ENCODE results near the gene GALNTL6. TPM values are rescaled to one million over a fixed set of nuclear protein-coding genes. Genes with fewer than 3 reads are reported as not detected.

Gene GALNTL6
- total RNA-seq, 1 experiment from 2014 or later, result not detected

DNA sequence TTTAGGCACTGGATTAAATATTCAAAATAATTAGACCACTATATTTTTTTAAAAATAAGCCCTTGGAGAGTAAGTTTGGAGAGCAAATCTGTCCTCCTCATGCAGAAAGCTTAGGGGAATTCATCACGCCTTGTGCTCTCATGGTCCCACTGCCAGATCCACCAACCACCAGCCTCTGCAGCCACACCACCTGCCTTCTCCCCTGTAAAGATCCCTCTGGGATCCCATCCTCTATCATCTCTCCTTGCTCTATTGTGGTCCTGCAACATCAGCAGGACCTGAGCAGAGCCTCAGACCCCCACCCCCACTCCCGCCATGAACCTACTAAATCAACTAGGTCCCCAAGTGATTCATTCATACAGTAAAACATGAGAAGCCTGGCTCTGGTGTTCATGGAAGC is 872.8 kb downstream of the GALNTL6 start:
- intact Hi-C loops (cut with micrococcal nuclease), result no loop called here
- no peak for TF ChIP-seq TCF7L2 (IDR thresholded peaks at IDR 0.05; ENCODE audit: borderline replicate concordance, extremely low read depth, insufficient read depth, insufficient read length)
- TF ChIP-seq, protein P1, sequence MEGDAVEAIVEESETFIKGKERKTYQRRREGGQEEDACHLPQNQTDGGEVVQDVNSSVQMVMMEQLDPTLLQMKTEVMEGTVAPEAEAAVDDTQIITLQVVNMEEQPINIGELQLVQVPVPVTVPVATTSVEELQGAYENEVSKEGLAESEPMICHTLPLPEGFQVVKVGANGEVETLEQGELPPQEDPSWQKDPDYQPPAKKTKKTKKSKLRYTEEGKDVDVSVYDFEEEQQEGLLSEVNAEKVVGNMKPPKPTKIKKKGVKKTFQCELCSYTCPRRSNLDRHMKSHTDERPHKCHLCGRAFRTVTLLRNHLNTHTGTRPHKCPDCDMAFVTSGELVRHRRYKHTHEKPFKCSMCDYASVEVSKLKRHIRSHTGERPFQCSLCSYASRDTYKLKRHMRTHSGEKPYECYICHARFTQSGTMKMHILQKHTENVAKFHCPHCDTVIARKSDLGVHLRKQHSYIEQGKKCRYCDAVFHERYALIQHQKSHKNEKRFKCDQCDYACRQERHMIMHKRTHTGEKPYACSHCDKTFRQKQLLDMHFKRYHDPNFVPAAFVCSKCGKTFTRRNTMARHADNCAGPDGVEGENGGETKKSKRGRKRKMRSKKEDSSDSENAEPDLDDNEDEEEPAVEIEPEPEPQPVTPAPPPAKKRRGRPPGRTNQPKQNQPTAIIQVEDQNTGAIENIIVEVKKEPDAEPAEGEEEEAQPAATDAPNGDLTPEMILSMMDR (IDR thresholded peaks at IDR 0.05 in 2 of 3, conservative IDR thresholded peaks at IDR 0.05 in 1 of 3; ENCODE audit: borderline replicate concordance in 1 of 3, insufficient read depth in 1 of 3, low read depth in 2 of 3, low read length in 2 of 3), result no peak
- no peak for TF ChIP-seq CEBPB (IDR thresholded peaks at IDR 0.05; ENCODE audit: low read depth)
- no peak for TF ChIP-seq EZH2phosphoT487 (IDR thresholded peaks at IDR 0.05; ENCODE audit: borderline replicate concordance)
- TF ChIP-seq, protein P2, sequence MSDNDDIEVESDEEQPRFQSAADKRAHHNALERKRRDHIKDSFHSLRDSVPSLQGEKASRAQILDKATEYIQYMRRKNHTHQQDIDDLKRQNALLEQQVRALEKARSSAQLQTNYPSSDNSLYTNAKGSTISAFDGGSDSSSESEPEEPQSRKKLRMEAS (IDR thresholded peaks at IDR 0.05), result no peak
- TF ChIP-seq POLR2AphosphoS5 (IDR thresholded peaks at IDR 0.05; ENCODE audit: low read depth, low read length), result no peak
- no peak for TF ChIP-seq EZH2 (IDR thresholded peaks at IDR 0.05)
- no peak for TF ChIP-seq FOSL1 (IDR thresholded peaks at IDR 0.05; ENCODE audit: low read depth)
- TF ChIP-seq, protein P3, sequence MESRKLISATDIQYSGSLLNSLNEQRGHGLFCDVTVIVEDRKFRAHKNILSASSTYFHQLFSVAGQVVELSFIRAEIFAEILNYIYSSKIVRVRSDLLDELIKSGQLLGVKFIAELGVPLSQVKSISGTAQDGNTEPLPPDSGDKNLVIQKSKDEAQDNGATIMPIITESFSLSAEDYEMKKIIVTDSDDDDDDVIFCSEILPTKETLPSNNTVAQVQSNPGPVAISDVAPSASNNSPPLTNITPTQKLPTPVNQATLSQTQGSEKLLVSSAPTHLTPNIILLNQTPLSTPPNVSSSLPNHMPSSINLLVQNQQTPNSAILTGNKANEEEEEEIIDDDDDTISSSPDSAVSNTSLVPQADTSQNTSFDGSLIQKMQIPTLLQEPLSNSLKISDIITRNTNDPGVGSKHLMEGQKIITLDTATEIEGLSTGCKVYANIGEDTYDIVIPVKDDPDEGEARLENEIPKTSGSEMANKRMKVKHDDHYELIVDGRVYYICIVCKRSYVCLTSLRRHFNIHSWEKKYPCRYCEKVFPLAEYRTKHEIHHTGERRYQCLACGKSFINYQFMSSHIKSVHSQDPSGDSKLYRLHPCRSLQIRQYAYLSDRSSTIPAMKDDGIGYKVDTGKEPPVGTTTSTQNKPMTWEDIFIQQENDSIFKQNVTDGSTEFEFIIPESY (IDR thresholded peaks at IDR 0.05; ENCODE audit: extremely low read depth, insufficient replicate concordance, low read length), result no peak
- TF ChIP-seq ZNF274 (IDR thresholded peaks at IDR 0.05; ENCODE audit: low read depth, low read length), result no peak
- TF ChIP-seq YY1 (IDR thresholded peaks at IDR 0.05; ENCODE audit: extremely low read depth, insufficient replicate concordance, low read depth, low read length), result no peak
- no peak for TF ChIP-seq SRF (IDR thresholded peaks at IDR 0.05; ENCODE audit: low read depth)
- no peak for TF ChIP-seq SP1 (IDR thresholded peaks at IDR 0.05; ENCODE audit: low read depth)
- no peak for TF ChIP-seq ELF1 (IDR thresholded peaks at IDR 0.05; ENCODE audit: borderline replicate concordance, low read depth)
- TF ChIP-seq SIN3A (IDR thresholded peaks at IDR 0.05; ENCODE audit: low read depth), result no peak
- no peak for TF ChIP-seq ZFX (IDR thresholded peaks at IDR 0.05)
- no peak for TF ChIP-seq JUND (IDR thresholded peaks at IDR 0.05)
- BruUV-seq (replicated peaks), result no TSS peak
- H3K9me2 ChIP-seq (ENCODE audit: insufficient read depth), result no peaks in the 10 kb centered on the region
- H3K36me3 ChIP-seq (ENCODE audit: control insufficient read depth in 1 of 2, insufficient read depth in 2 of 2, low read length in 2 of 2), result no peaks in the 10 kb centered on the region
- H3K4me3 ChIP-seq (replicated peaks in 1 of 2; ENCODE audit: low read depth in 1 of 2, low read length in 2 of 2), result no peak overlapping the region
- no peak for ATAC-seq
- RAD21 ChIA-PET (ENCODE audit: low non-redundant PET in 1 of 2, low total read pairs in 2 of 2, uncharacterized antibody in 2 of 2, unreplicated experiment in 2 of 2), result no interaction called here
- CTCF ChIA-PET, result no interaction called here
- H3K9me3 ChIP-seq (ENCODE audit: control insufficient read depth in 1 of 2, insufficient read depth in 1 of 2, low read depth in 1 of 2, low read length in 2 of 2), result no peaks in the 10 kb centered on the region
- H2AFZ ChIP-seq (ENCODE audit: low read depth, low read length, poor library complexity, severe bottlenecking), result no peak overlapping the region
- no peak overlapping the region for H3K27ac ChIP-seq (ENCODE audit: low read depth, low read length)
- no peak overlapping the region for H3K9ac ChIP-seq (ENCODE audit: low read length)
- no peak for DNase-seq (ENCODE audit: low read depth, low spot score)
- no peaks in the 10 kb centered on the region for H3K4me1 ChIP-seq (ENCODE audit: control insufficient read depth in 1 of 2, insufficient read depth in 2 of 2, low read length in 2 of 2)
- no peaks in the 10 kb centered on the region for H3K27me3 ChIP-seq (ENCODE audit: insufficient read depth, low read length)
- no peak overlapping the region for H3K4me2 ChIP-seq (ENCODE audit: low read length)
- H3K79me2 ChIP-seq (ENCODE audit: insufficient read depth, low read length), result no peaks in the 10 kb centered on the region
- H4K20me1 ChIP-seq (ENCODE audit: insufficient read depth), result no peaks in the 10 kb centered on the region
- POLR2A ChIA-PET, result no interaction called here
